Muscle layer of duodenum (tissue), 2 donors: ENCODE data around the gene CDK12.

Experiments
- H3K27ac ChIP-seq: one replicate; pipeline ENCODE4 v1.7.0; 2013; ENCODE audit warnings: mild to moderate bottlenecking, low read length
- H3K27me3 ChIP-seq: one replicate; pipeline ENCODE4 v1.7.0; 2013; ENCODE audit warnings: low read depth, mild to moderate bottlenecking, control low read depth, low read length
- H3K36me3 ChIP-seq, 2 donors: one replicate each; pipeline ENCODE4 v1.7.0; 2013; ENCODE audit warnings: low read length in 2 of 2, control low read depth in 1 of 2, mild to moderate bottlenecking in 1 of 2; ENCODE audit not compliant: insufficient read depth in 2 of 2, control insufficient read depth in 1 of 2
- H3K4me1 ChIP-seq, 2 donors: one replicate each; pipeline ENCODE4 v1.7.0; 2013; ENCODE audit warnings: low read length in 2 of 2, mild to moderate bottlenecking in 2 of 2, control low read depth in 1 of 2, moderate library complexity in 1 of 2; ENCODE audit not compliant: insufficient read depth in 2 of 2, control insufficient read depth in 1 of 2
- H3K4me3 ChIP-seq, 2 donors: one replicate each; pipeline ENCODE4 v1.7.0; 2013; ENCODE audit warnings: low read length in 2 of 2, low read depth in 1 of 2, mild to moderate bottlenecking in 1 of 2
- H3K9me3 ChIP-seq, 2 donors: one replicate each; pipeline ENCODE4 v1.7.0; 2013; ENCODE audit warnings: low read length in 2 of 2, control low read depth in 1 of 2, mild to moderate bottlenecking in 1 of 2; ENCODE audit not compliant: control insufficient read depth in 1 of 2
- donor health status: healthy.

CDK12 gene

DNA sequence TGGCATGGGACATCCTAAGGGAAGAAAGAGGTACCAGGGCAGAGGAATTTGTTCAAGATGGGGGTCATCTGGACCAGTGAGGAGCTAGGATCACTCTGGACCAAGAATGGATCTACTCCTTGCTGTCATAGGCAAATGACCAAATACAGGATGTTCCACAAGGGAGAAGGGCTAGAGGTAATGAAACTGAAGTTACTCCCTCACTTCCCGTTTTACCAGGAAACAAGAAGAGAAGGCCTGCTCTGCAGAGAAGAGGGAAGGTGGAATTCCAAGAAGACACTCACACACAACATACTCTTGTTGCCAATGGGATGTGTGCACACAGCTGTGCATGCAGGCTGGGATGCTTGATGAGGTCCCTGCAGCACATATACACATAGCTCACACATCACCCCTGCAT lies 107.8 kb downstream of the CDK12 start:
- peaks cover 4 to 42% of the 10 kb centered on the region in 2 donors for H3K36me3 ChIP-seq
- no peaks in the 10 kb centered on the region for H3K9me3 ChIP-seq
- H3K27ac ChIP-seq, result no peak overlapping the region
- H3K4me3 ChIP-seq, result no peak overlapping the region
- H3K4me1 ChIP-seq, result peaks cover 0 to 7% of the 10 kb centered on the region in 2 donors
- H3K27me3 ChIP-seq, result no peaks in the 10 kb centered on the region

- Histone ChIP-seq H3K36me3 (peaks cover 0 to 22% of the 10 kb centered on the region in 2 donors), H3K4me1 (peaks cover 0 to 10% of the 10 kb centered on the region in 2 donors), H3K27ac (no peak overlapping the region), H3K27me3 (no peaks in the 10 kb centered on the region), H3K4me3 (no peak overlapping the region), H3K9me3 (no peaks in the 10 kb centered on the region)
These were observed 110.8 kb downstream of the CDK12 start for GRCh38 chr17:39572121-39572520.

- H3K4me1 ChIP-seq, result peaks cover 0 to 10% of the 10 kb centered on the region in 2 donors
- no peaks in the 10 kb centered on the region for H3K27me3 ChIP-seq
- H3K27ac ChIP-seq, result no peak overlapping the region
- H3K36me3 ChIP-seq, result peaks cover 0 to 8% of the 10 kb centered on the region in 2 donors
- peak overlapping the region; percentile 67 to 76 for H3K4me3 ChIP-seq
- no peaks in the 10 kb centered on the region for H3K9me3 ChIP-seq
These were observed 112.4 kb downstream of the CDK12 start for GRCh38 chr17:39573447-39574298.

GRCh38 chr17:39576187-39576586 lies 114.9 kb downstream of the CDK12 start:
- H3K4me1 ChIP-seq, result peaks cover 0 to 10% of the 10 kb centered on the region in 2 donors
- no peaks in the 10 kb centered on the region for H3K36me3 ChIP-seq
- H3K4me3 ChIP-seq, result no peak overlapping the region
- no peak overlapping the region for H3K27ac ChIP-seq
- H3K9me3 ChIP-seq, result no peaks in the 10 kb centered on the region
- H3K27me3 ChIP-seq, result no peaks in the 10 kb centered on the region

GRCh38 chr17:39578272-39578671 lies 117.0 kb downstream of the CDK12 start:
- H3K36me3 ChIP-seq, result no peaks in the 10 kb centered on the region
- H3K27me3 ChIP-seq, result no peaks in the 10 kb centered on the region
- peaks cover 0 to 5% of the 10 kb centered on the region in 2 donors for H3K4me1 ChIP-seq
- no peak overlapping the region for H3K4me3 ChIP-seq
- H3K9me3 ChIP-seq, result no peaks in the 10 kb centered on the region
- H3K27ac ChIP-seq, result no peak overlapping the region

GRCh38 chr17:39579318-39580081 lies 118.2 kb downstream of the CDK12 start:
- no peak overlapping the region for H3K27ac ChIP-seq

DNA sequence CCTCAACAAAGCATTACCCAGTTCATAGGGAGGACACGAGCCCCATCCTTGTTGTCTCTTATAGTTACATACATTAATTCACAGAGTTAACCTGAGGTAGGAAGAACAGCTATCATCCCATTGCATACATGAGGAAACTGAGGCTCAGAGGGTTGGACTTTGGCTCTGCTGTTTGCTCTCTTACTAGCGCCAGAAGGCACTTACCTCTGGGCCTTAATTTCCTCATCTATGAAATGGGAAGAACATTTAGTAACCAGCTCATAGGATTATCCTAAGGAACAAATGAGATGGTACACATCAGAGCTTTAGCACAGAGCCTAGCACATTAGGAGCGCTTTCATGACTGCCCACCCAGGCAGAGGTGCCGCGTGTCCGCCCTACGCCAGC lies 118.8 kb downstream of the CDK12 start:
- Histone ChIP-seq H3K27ac (no peak overlapping the region), H3K4me3 (no peak overlapping the region), H3K27me3 (no peaks in the 10 kb centered on the region), H3K36me3 (no peaks in the 10 kb centered on the region), H3K9me3 (no peaks in the 10 kb centered on the region), H3K4me1 (no peaks in the 10 kb centered on the region)

More at GRCh38 chr17:39579318-39580081, 118.2 kb downstream of the CDK12 start:
- Histone ChIP-seq H3K36me3 (no peaks in the 10 kb centered on the region), H3K4me3 (no peak overlapping the region), H3K4me1 (no peaks in the 10 kb centered on the region), H3K27me3 (no peaks in the 10 kb centered on the region), H3K9me3 (no peaks in the 10 kb centered on the region)

- Histone ChIP-seq H3K36me3 (no peaks in the 10 kb centered on the region), H3K4me1 (no peaks in the 10 kb centered on the region), H3K27ac (no peak overlapping the region), H3K4me3 (no peak overlapping the region), H3K9me3 (no peaks in the 10 kb centered on the region), H3K27me3 (no peaks in the 10 kb centered on the region)
These were observed 119.9 kb downstream of the CDK12 start for GRCh38 chr17:39581071-39581758.

DNA sequence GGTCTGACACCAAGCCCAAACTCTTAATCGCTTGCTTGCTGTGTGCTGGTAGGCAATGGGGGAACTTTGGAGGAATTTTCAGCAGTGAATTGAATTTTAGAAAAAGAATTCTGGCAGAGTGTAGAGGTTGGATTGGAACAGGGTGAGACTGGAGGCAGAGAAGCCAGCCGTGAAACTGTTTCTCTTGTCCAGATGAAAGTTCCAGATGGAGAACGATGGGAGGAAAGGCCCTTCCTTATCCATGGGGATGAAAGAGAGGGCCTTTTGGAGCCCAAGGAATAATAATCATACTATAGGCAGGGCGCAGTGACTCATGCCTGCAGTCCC lies 120.4 kb downstream of the CDK12 start:
- no peaks in the 10 kb centered on the region for H3K9me3 ChIP-seq
- no peaks in the 10 kb centered on the region for H3K4me1 ChIP-seq
- H3K36me3 ChIP-seq, result no peaks in the 10 kb centered on the region
- no peak overlapping the region for H3K4me3 ChIP-seq
- H3K27ac ChIP-seq, result no peak overlapping the region
- H3K27me3 ChIP-seq, result no peaks in the 10 kb centered on the region

GRCh38 chr17:39582658-39583057 lies 121.4 kb downstream of the CDK12 start:
- H3K27ac ChIP-seq, result no peak overlapping the region
- H3K36me3 ChIP-seq, result no peaks in the 10 kb centered on the region
- no peaks in the 10 kb centered on the region for H3K4me1 ChIP-seq

More at GRCh38 chr17:39582658-39583057, 121.4 kb downstream of the CDK12 start:
- Histone ChIP-seq H3K4me3 (no peak overlapping the region), H3K27me3 (no peaks in the 10 kb centered on the region), H3K9me3 (no peaks in the 10 kb centered on the region)
